IPS DF 6.9 (cell line): ENCODE results near the gene EMC10.

Source experiments
- DNase-seq: peaks from one replicate; pipeline ENCODE4 v3.0.0-alpha.2; 2013; ENCODE audit warnings: low read depth, low spot score
- H3K27ac ChIP-seq: one replicate; pipeline ENCODE4 v1.5.1; 2013; ENCODE audit warnings: low read length, control low read depth
- H3K27me3 ChIP-seq: 2 replicates; pipeline ENCODE4 v1.6.1; 2013; ENCODE audit warnings: mild to moderate bottlenecking, low read length; ENCODE audit not compliant: control insufficient read depth, insufficient read depth
- H3K36me3 ChIP-seq: 2 replicates; pipeline ENCODE4 v1.6.1; 2013; ENCODE audit warnings: low read length; ENCODE audit not compliant: control insufficient read depth, insufficient read depth
- H3K4me1 ChIP-seq: 2 replicates; pipeline ENCODE4 v1.6.1; 2013; ENCODE audit warnings: low read length; ENCODE audit not compliant: control insufficient read depth, insufficient read depth
- H3K4me3 ChIP-seq: 2 replicates; pipeline ENCODE4 v1.5.1; 2013; ENCODE audit warnings: mild to moderate bottlenecking, low read length
- H3K9me3 ChIP-seq: 2 replicates; pipeline ENCODE4 v1.6.1; 2013; ENCODE audit warnings: low read length, inconsistent platforms; ENCODE audit not compliant: control insufficient read depth, insufficient read depth
- WGBS: extraction: QIAGEN DNeasy Blood & Tissue Kit; methylation state at CpG from one replicate; pipeline ENCODE4 v1.1.7; 2013; ENCODE audit warnings: mixed read lengths, missing lambda C conversion rate; ENCODE audit not compliant: insufficient read length, insufficient coverage; 5-methylcytosine and 5-hydroxymethylcytosine counted together

EMC10 gene

DNA sequence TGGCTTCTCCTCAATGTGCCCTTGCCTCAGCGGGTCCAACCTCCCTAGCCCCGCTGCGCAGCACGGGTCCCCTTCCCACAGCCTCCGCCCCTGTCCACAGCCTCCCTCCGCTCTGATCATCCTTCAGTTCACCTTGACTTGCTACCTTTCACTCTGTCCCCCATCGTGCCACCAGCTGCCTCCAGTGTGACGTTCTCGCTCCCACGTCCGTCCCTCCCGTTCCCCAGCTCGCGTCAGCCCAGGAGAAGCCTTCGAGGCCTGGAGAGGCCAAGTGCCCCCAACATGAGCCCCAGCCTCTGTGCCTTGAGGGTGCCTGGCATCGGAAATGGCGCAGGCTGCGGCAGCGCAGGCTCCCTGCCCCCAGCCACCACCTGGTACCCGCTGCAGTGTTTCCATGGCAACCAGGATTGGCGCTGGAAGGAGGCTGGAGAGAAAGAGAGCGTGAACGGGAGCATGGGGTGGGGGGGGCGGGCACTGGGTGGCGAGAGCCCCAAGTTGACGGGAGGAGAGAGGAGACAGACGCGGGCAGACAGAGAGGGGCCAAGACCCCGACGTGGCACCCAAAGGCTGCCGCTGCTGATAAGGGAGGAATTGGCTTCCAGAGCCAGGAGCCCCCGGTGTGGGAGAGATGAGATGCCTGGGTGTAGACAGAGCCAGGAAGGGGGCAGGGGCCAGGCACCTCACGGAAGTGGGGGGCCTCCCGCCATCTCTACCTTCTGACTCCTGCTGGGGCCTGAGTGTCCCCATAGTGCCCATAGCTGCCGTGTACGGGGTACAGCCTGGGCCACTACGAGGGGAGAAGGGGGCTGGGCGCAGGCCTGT, 38.2 kb downstream of the EMC10 start:
- no peaks in the 10 kb centered on the region for H3K27me3 ChIP-seq
- no peak overlapping the region for H3K27ac ChIP-seq
- H3K36me3 ChIP-seq = no peaks in the 10 kb centered on the region; the same call in 1 of the 2 replicates
- H3K4me1 ChIP-seq = no peaks in the 10 kb centered on the region
- WGBS = no CpG with 5 or more reads among the region's 38 CpGs
- no peak overlapping the region for H3K4me3 ChIP-seq
- H3K9me3 ChIP-seq = peaks cover 9% of the 10 kb centered on the region
- DNase-seq = no peak

- no CpG with 5 or more reads among the region's 11 CpGs for WGBS
- H3K9me3 ChIP-seq = peaks cover 9% of the 10 kb centered on the region
- no peaks in the 10 kb centered on the region for H3K27me3 ChIP-seq
- no peak overlapping the region for H3K27ac ChIP-seq
- no peak overlapping the region for H3K4me3 ChIP-seq
- DNase-seq = no peak
- H3K36me3 ChIP-seq = no peaks in the 10 kb centered on the region; the same call in 1 of the 2 replicates
- no peaks in the 10 kb centered on the region for H3K4me1 ChIP-seq
Observed at GRCh38 chr19:50515168-50515561, 38.9 kb downstream of the EMC10 start.

DNA sequence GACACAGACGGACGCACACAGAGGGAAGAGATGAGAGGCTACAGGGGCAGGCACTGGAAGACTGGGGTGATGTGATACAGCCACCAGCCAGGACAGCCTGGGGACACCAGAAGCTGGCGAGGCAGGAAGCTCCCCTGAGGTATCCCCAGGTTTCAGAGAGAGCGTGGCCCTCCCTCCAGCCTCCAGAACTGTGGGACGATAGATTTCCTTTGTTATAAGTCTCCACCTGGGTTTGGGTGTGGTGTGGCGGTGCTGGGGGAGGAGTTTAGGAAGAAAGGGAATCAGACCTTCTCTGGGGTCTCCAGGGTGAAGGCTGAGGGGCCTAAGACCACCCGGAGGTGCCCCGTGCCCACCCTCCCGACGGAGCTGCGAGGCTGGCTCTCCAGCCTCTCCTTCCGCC, 40.1 kb downstream of the EMC10 start:
- Histone ChIP-seq H3K27me3 (no peaks in the 10 kb centered on the region), H3K36me3 (no peaks in the 10 kb centered on the region; the same call in 1 of the 2 replicates), H3K9me3 (peaks cover 12% of the 10 kb centered on the region), H3K27ac (no peak overlapping the region), H3K4me1 (no peaks in the 10 kb centered on the region), H3K4me3 (no peak overlapping the region)
- no CpG with 5 or more reads among the region's 12 CpGs for WGBS
- no peak for DNase-seq

GRCh38 chr19:50516964-50517703, 40.8 kb downstream of the EMC10 start:
- DNase-seq = no peak
- WGBS = no CpG with 5 or more reads among the region's 53 CpGs
- Histone ChIP-seq H3K36me3 (no peaks in the 10 kb centered on the region; the same call in 1 of the 2 replicates), H3K27ac (no peak overlapping the region), H3K9me3 (peaks cover 12% of the 10 kb centered on the region), H3K27me3 (no peaks in the 10 kb centered on the region), H3K4me1 (no peaks in the 10 kb centered on the region), H3K4me3 (no peak overlapping the region)

GRCh38 chr19:50517704-50518075, 41.4 kb downstream of the EMC10 start:
- no peaks in the 10 kb centered on the region; the same call in 1 of the 2 replicates for H3K36me3 ChIP-seq
- H3K27me3 ChIP-seq = no peaks in the 10 kb centered on the region
- no peak overlapping the region; the same call in 1 of the 2 replicates for H3K4me3 ChIP-seq
- WGBS = no CpG with 5 or more reads among the region's 37 CpGs
- no peak for DNase-seq
- H3K4me1 ChIP-seq = no peaks in the 10 kb centered on the region
- peaks cover 12% of the 10 kb centered on the region for H3K9me3 ChIP-seq
- no peak overlapping the region for H3K27ac ChIP-seq

- WGBS = no CpG with 5 or more reads among the region's 87 CpGs
- no peaks in the 10 kb centered on the region for H3K27me3 ChIP-seq
Observed at GRCh38 chr19:50518091-50519005, 42.0 kb downstream of the EMC10 start.

GRCh38 chr19:50519006-50519575, 42.8 kb downstream of the EMC10 start:
- Histone ChIP-seq H3K36me3 (no peaks in the 10 kb centered on the region; the same call in 1 of the 2 replicates), H3K27me3 (no peaks in the 10 kb centered on the region), H3K4me1 (no peaks in the 10 kb centered on the region), H3K9me3 (peaks cover 15% of the 10 kb centered on the region), H3K27ac (no peak overlapping the region), H3K4me3 (no peak overlapping the region)
- no CpG with 5 or more reads among the region's 40 CpGs for WGBS
- DNase-seq = no peak

More at GRCh38 chr19:50518091-50519005, 42.0 kb downstream of the EMC10 start:
- no peak overlapping the region for H3K27ac ChIP-seq
- no peak overlapping the region for H3K4me3 ChIP-seq
- peaks cover 15% of the 10 kb centered on the region for H3K9me3 ChIP-seq
- no peak for DNase-seq
- H3K36me3 ChIP-seq = no peaks in the 10 kb centered on the region; the same call in 1 of the 2 replicates
- no peaks in the 10 kb centered on the region for H3K4me1 ChIP-seq

GRCh38 chr19:50520822-50521465, 44.6 kb downstream of the EMC10 start:
- Histone ChIP-seq H3K27me3 (no peaks in the 10 kb centered on the region), H3K9me3 (peaks cover 13% of the 10 kb centered on the region), H3K36me3 (no peaks in the 10 kb centered on the region; the same call in 1 of the 2 replicates), H3K4me3 (no peak overlapping the region), H3K27ac (no peak overlapping the region), H3K4me1 (no peaks in the 10 kb centered on the region)
- WGBS = no CpG with 5 or more reads among the region's 17 CpGs
- no peak for DNase-seq

DNA sequence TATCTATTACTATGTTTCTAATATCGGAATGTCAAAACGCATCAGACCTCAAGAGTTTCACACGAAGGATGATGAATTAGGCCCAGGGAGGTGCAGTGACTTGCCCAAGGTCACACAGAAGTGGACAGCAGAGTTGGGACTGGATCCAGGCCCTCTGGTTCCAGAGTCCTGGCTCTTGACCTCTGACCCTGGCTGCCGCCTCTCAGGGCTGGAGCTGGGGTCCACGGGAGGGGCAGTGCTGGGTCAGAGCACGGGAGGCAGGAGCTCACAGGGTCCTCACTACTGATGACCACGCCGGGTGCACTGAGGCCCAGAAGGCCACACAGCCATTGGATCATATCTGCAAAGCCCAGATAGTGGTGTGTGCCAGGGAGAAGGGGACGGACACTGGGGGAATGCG, 46.6 kb downstream of the EMC10 start:
- Histone ChIP-seq H3K27ac (no peak overlapping the region), H3K4me1 (no peaks in the 10 kb centered on the region), H3K36me3 (no peaks in the 10 kb centered on the region; the same call in 1 of the 2 replicates), H3K9me3 (peaks cover 13% of the 10 kb centered on the region), H3K4me3 (no peak overlapping the region), H3K27me3 (no peaks in the 10 kb centered on the region)
- no CpG with 5 or more reads among the region's 10 CpGs for WGBS
- no peak for DNase-seq
